Measurements from ENCODE around the gene PLCD4. TPM values are rescaled to one million over a fixed set of nuclear protein-coding genes. Genes with fewer than 3 reads are reported as not detected.

Gene PLCD4
- total and polyA plus RNA-seq, 7 experiments from 2014 or later, result 0.15 to 1.7 (median 0.51) TPM

GRCh38 chr2:218627939-218628338, 20.2 kb downstream of the PLCD4 start:
- Histone ChIP-seq H3K36me3 (ENCODE audit: control insufficient read depth in 2 of 3, insufficient read depth in 3 of 3, low read length in 3 of 3) (no peaks in the 10 kb centered on the region), H3K27ac (ENCODE audit: low read depth, low read length) (no peak overlapping the region), H3K27me3 (ENCODE audit: control insufficient read depth in 2 of 2, insufficient read depth in 2 of 2, low read length in 2 of 2) (no peaks in the 10 kb centered on the region), H3K4me3 (ENCODE audit: low read length) (no peak overlapping the region), H3K9me3 (ENCODE audit: control insufficient read depth in 2 of 3, low read length in 3 of 3) (no peaks in the 10 kb centered on the region), H3K4me1 (ENCODE audit: control insufficient read depth in 2 of 2, insufficient read depth in 2 of 2, low read length in 2 of 2) (no peaks in the 10 kb centered on the region)
- H3K9me3 Mint-ChIP-seq, result no peaks in the 10 kb centered on the region
- intact Hi-C loops (cut with micrococcal nuclease), result no loop called here
- ChIA-PET POLR2A (interaction anchor here (0.5 kb wide), 1 partner anchor 59 kb away, joined by 3 read pairs; no protein-coding TSS in a partner anchor), CTCF (no interaction called here)
- H3K27me3 Mint-ChIP-seq, result no peaks in the 10 kb centered on the region
- H3K4me1 Mint-ChIP-seq, result peaks cover 0 to 6% (median 4%) of the 10 kb centered on the region in 7 donors
- no peak overlapping the region for H3K27ac Mint-ChIP-seq
- H3K4me3 Mint-ChIP-seq, result no peak overlapping the region
- H3K36me3 Mint-ChIP-seq, result peaks cover 0 to 3% (median 0%) of the 10 kb centered on the region in 5 donors
- ATAC-seq (no peak), DNase-seq (no peak)

- intact Hi-C loops (cut with micrococcal nuclease), result no loop called here
- Mint-ChIP-seq H3K4me1 (peaks cover 0 to 3% (median 0%) of the 10 kb centered on the region in 7 donors), H3K27ac (no peak overlapping the region), H3K9me3 (no peaks in the 10 kb centered on the region), H3K36me3 (peaks cover 3 to 28% (median 9%) of the 10 kb centered on the region in 5 donors), H3K4me3 (no peak overlapping the region), H3K27me3 (no peaks in the 10 kb centered on the region)
- ChIA-PET POLR2A (interaction anchor here (1.4 kb wide), 1 partner anchor 21 kb away, joined by 5 read pairs; no protein-coding TSS in a partner anchor), CTCF (no interaction called here)
- H3K4me3 ChIP-seq (ENCODE audit: low read length), result no peak overlapping the region
- H3K27ac ChIP-seq (ENCODE audit: low read depth, low read length), result no peak overlapping the region
- peaks cover 0 to 29% (median 7%) of the 10 kb centered on the region in 3 experiments for H3K36me3 ChIP-seq (ENCODE audit: control insufficient read depth in 2 of 3, insufficient read depth in 3 of 3, low read length in 3 of 3)
- H3K4me1 ChIP-seq (ENCODE audit: control insufficient read depth in 2 of 2, insufficient read depth in 2 of 2, low read length in 2 of 2), result no peaks in the 10 kb centered on the region
- H3K9me3 ChIP-seq (ENCODE audit: control insufficient read depth in 2 of 3, low read length in 3 of 3), result no peaks in the 10 kb centered on the region
- H3K27me3 ChIP-seq (ENCODE audit: control insufficient read depth in 2 of 2, insufficient read depth in 2 of 2, low read length in 2 of 2), result no peaks in the 10 kb centered on the region
- no peak for ATAC-seq
- DNase-seq, result no peak
Observed at GRCh38 chr2:218631837-218632236, 24.1 kb downstream of the PLCD4 start.

GRCh38 chr2:218635719-218636118, 28.0 kb downstream of the PLCD4 start:
- intact Hi-C loops (cut with micrococcal nuclease), result no loop called here
- CTCF ChIA-PET, result no interaction called here
- POLR2A ChIA-PET, result no interaction called here

GRCh38 chr2:218638372-218638771, 30.7 kb downstream of the PLCD4 start:
- H3K9me3 ChIP-seq (ENCODE audit: control insufficient read depth in 2 of 3, low read length in 3 of 3), result no peaks in the 10 kb centered on the region
- Mint-ChIP-seq H3K4me1 (no peaks in the 10 kb centered on the region), H3K27ac (no peak overlapping the region), H3K4me3 (no peak overlapping the region), H3K36me3 (peaks cover 18 to 57% (median 21%) of the 10 kb centered on the region in 5 donors), H3K27me3 (no peaks in the 10 kb centered on the region), H3K9me3 (no peaks in the 10 kb centered on the region)
- H3K36me3 ChIP-seq (ENCODE audit: control insufficient read depth in 2 of 3, insufficient read depth in 3 of 3, low read length in 3 of 3), result peaks cover 20 to 86% (median 28%) of the 10 kb centered on the region in 3 experiments
- H3K4me1 ChIP-seq (ENCODE audit: control insufficient read depth in 2 of 2, insufficient read depth in 2 of 2, low read length in 2 of 2), result no peaks in the 10 kb centered on the region
- ATAC-seq (no peak), DNase-seq (no peak)
- POLR2A ChIA-PET, result no interaction called here
- CTCF ChIA-PET, result no interaction called here
- intact Hi-C loops (cut with micrococcal nuclease), result no loop called here
- H3K27me3 ChIP-seq (ENCODE audit: control insufficient read depth in 2 of 2, insufficient read depth in 2 of 2, low read length in 2 of 2), result no peaks in the 10 kb centered on the region
- H3K27ac ChIP-seq (ENCODE audit: low read depth, low read length), result no peak overlapping the region
- H3K4me3 ChIP-seq (ENCODE audit: low read length), result no peak overlapping the region

More at GRCh38 chr2:218635719-218636118, 28.0 kb downstream of the PLCD4 start:
- Mint-ChIP-seq H3K36me3 (peaks cover 18 to 54% (median 21%) of the 10 kb centered on the region in 5 donors), H3K27ac (peak overlapping the region in 1 of 9 donors; percentile 43), H3K4me1 (peaks cover 0 to 3% (median 0%) of the 10 kb centered on the region in 7 donors), H3K27me3 (no peaks in the 10 kb centered on the region), H3K4me3 (no peak overlapping the region), H3K9me3 (no peaks in the 10 kb centered on the region)
- DNase-seq, result no peak
- Histone ChIP-seq H3K36me3 (ENCODE audit: control insufficient read depth in 2 of 3, insufficient read depth in 3 of 3, low read length in 3 of 3) (peaks cover 17 to 65% (median 28%) of the 10 kb centered on the region in 3 experiments), H3K27ac (ENCODE audit: low read depth, low read length) (no peak overlapping the region), H3K4me1 (ENCODE audit: control insufficient read depth in 2 of 2, insufficient read depth in 2 of 2, low read length in 2 of 2) (no peaks in the 10 kb centered on the region), H3K27me3 (ENCODE audit: control insufficient read depth in 2 of 2, insufficient read depth in 2 of 2, low read length in 2 of 2) (no peaks in the 10 kb centered on the region), H3K4me3 (ENCODE audit: low read length) (no peak overlapping the region), H3K9me3 (ENCODE audit: control insufficient read depth in 2 of 3, low read length in 3 of 3) (no peaks in the 10 kb centered on the region)
- ATAC-seq, result no peak

GRCh38 chr2:218642121-218642656, 34.5 kb downstream of the PLCD4 start:
- Histone ChIP-seq H3K9me3 (ENCODE audit: control insufficient read depth in 2 of 3, low read length in 3 of 3) (no peaks in the 10 kb centered on the region), H3K4me1 (ENCODE audit: control insufficient read depth in 2 of 2, insufficient read depth in 2 of 2, low read length in 2 of 2) (no peaks in the 10 kb centered on the region), H3K4me3 (ENCODE audit: low read length) (no peak overlapping the region), H3K27me3 (ENCODE audit: control insufficient read depth in 2 of 2, insufficient read depth in 2 of 2, low read length in 2 of 2) (no peaks in the 10 kb centered on the region), H3K27ac (ENCODE audit: low read depth, low read length) (no peak overlapping the region), H3K36me3 (ENCODE audit: control insufficient read depth in 2 of 3, insufficient read depth in 3 of 3, low read length in 3 of 3) (peaks cover 32 to 84% (median 34%) of the 10 kb centered on the region in 3 experiments)
- no peak overlapping the region for H3K27ac Mint-ChIP-seq
- H3K4me1 Mint-ChIP-seq, result no peaks in the 10 kb centered on the region
- no peak for DNase-seq
- H3K9me3 Mint-ChIP-seq, result no peaks in the 10 kb centered on the region
- POLR2A ChIA-PET, result interaction anchor here (1.2 kb wide), 1 partner anchor 17 kb away, joined by 3 read pairs; the partner anchor contains the start of genes BCS1L and ZNF142
- no peak for ATAC-seq
- CTCF ChIA-PET, result no interaction called here
- intact Hi-C loops (cut with micrococcal nuclease), result no loop called here
- H3K4me3 Mint-ChIP-seq, result no peak overlapping the region
- H3K27me3 Mint-ChIP-seq, result no peaks in the 10 kb centered on the region
- peaks cover 8 to 39% (median 21%) of the 10 kb centered on the region in 5 donors for H3K36me3 Mint-ChIP-seq

- intact Hi-C loops (cut with micrococcal nuclease), result no loop called here
- no peak for ATAC-seq
Observed at GRCh38 chr2:218642786-218643185, 35.1 kb downstream of the PLCD4 start.

More at GRCh38 chr2:218642786-218643185, 35.1 kb downstream of the PLCD4 start:
- no peak for DNase-seq
- Histone ChIP-seq H3K9me3 (ENCODE audit: control insufficient read depth in 2 of 3, low read length in 3 of 3) (no peaks in the 10 kb centered on the region), H3K4me3 (ENCODE audit: low read length) (no peak overlapping the region), H3K27me3 (ENCODE audit: control insufficient read depth in 2 of 2, insufficient read depth in 2 of 2, low read length in 2 of 2) (no peaks in the 10 kb centered on the region), H3K4me1 (ENCODE audit: control insufficient read depth in 2 of 2, insufficient read depth in 2 of 2, low read length in 2 of 2) (peaks cover 0 to 1% of the 10 kb centered on the region in 2 donors), H3K27ac (ENCODE audit: low read depth, low read length) (no peak overlapping the region), H3K36me3 (ENCODE audit: control insufficient read depth in 2 of 3, insufficient read depth in 3 of 3, low read length in 3 of 3) (peaks cover 28 to 78% (median 34%) of the 10 kb centered on the region in 3 experiments)
- Mint-ChIP-seq H3K9me3 (no peaks in the 10 kb centered on the region), H3K27ac (no peak overlapping the region), H3K36me3 (peaks cover 5 to 38% (median 15%) of the 10 kb centered on the region in 5 donors), H3K4me3 (no peak overlapping the region), H3K27me3 (no peaks in the 10 kb centered on the region), H3K4me1 (peaks cover 0 to 5% (median 4%) of the 10 kb centered on the region in 7 donors)
- POLR2A ChIA-PET, result interaction anchor here (1.2 kb wide), 1 partner anchor 16 kb away, joined by 3 read pairs; the partner anchor contains the start of genes BCS1L and ZNF142
- CTCF ChIA-PET, result no interaction called here

Data from naive thymus-derived CD4-positive, alpha-beta T cell (primary cell).